Activated CD8-positive, alpha-beta memory T cell treated with anti-CD3 and anti-CD28 coated beads, Interleukin-2, amount 50 U/mL, for 1 hour (primary cell): ENCODE results near the gene FANK1.

Experiments used
- DNase-seq: peaks from one replicate; pipeline ENCODE4 v3.0.0-alpha.2; 2020; ENCODE audit errors: extremely low read depth

Gene FANK1

DNA sequence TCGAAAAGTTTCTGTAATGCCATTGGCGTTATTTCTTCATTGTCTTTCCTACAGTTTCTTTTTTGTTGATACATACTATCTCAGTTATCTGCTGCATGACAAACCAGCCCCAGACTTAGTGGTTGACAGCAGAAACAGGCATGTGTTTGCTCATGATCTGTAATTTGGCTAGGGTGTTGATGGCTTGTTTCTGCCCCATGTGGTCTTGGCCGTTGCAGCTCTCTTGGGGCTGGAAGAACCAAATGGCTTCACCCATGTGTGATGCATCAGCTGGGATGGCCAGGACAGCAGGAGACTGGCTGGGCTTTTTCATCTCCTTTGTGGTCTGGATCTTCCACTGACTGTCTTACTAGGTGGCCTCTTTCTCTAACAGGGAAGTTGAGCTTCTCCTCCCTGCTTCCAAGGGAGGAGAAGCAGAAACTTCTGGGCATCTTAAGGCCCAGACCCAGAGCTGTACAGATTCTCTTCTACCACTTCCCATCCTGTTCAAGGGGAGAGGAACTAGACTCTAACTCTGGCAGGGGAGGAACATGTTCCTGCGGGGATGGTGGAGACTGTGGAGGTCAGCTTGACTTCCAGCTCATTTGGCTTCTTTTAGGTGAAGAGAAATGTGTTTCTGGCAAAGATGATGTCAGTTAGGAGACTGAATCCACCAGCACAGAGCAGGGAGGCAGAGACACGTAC, 89.3 kb downstream of the FANK1 start:
- DNase-seq: no peak

DNA sequence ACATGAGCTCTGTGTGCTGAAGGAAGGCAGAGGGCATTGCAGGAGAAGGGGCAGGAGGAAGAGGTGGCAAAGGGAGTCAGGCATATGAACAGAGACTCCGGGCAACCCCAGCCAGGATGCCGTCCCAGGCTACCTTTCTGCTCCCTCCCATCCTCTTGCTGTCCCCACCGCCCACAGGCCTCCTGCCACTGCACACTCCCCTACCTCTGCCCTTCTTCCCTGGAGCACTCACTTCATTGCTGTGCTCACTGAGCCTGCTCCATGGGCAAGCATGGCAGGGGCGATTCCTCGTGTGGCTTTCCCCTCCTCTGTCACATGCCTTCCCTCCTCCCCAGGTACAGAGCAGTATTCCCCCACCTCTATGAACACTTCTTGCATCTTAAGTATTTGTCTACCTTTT, 93.4 kb downstream of the FANK1 start:
- no peak for DNase-seq

DNA sequence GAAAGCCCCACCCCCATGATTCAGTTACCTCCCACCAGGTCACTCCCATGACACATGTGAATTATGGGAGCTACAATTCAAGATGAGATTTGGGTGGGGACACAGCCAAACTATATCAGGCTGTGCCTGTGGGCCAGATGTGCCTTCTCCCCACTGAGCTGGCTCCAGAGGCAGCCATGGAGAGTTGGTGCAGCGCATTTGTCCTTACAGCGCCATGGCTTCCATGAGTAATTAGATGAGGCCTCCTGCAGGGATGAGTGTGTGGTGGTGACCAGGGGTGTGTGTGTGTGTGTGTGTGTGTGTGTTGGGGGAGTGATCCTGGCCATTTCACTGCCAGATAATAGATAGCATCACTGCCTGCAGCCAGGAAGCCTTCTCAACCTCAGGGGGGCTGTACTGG, 94.6 kb downstream of the FANK1 start:
- no peak for DNase-seq

DNA sequence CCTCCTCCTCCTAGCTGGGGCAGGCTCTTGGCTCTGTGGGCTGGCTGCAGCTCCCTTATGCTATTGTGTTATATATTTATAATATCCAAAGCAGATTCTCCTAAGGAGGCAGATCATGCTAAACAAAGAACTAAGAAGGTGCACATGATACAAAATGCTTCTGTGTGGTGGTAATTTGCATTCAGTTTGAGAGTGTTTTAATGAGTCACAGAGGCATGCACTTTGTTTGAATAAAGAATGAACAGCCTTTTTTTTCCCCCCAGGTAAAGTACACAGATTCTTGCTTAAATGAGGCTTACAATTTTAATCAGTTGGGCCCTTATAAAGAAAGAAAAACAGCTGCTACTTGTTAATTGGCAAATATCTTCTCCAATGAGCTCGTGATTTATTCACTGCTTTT, 95.0 kb downstream of the FANK1 start:
- DNase-seq: no peak

DNA sequence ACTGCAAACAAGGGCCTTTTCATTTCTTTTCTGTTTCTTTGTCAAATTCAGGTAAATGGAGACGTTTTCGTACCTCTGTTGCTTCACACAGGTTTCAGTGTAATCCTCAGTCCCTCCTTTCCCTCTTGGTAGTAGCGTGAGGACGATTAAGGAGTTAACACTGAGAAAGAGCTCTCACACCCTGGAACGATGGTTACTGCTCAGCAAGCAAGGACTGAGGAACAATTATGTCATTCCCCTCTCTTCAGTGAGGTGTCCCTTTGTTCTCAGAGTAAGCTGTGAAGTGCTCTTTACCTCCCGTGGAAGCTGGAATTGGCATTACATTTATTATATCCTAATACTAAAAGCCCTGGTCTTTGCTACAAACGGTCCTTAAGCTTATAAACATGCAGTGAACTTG, 95.9 kb downstream of the FANK1 start:
- DNase-seq: no peak

DNA sequence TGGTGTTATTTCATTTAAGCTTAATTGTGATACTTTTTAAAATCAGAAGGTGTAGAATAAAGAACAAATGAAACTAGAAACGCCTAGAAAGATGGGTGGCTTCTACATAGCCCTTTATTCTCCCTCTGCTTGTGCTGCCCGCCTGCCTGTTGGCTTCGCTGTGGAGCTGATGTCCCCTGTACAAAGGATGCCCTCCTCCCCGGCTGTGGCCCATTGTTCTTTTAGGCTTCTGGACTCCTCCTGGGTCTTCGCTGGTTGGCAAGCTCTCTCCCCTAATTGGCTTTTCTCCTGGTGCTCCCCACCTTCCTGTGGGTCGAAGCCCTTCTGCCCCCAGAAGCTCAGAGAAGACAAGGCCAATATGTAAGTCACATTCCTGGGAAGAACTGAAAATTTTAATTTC, 98.2 kb downstream of the FANK1 start:
- DNase-seq: no peak

DNA sequence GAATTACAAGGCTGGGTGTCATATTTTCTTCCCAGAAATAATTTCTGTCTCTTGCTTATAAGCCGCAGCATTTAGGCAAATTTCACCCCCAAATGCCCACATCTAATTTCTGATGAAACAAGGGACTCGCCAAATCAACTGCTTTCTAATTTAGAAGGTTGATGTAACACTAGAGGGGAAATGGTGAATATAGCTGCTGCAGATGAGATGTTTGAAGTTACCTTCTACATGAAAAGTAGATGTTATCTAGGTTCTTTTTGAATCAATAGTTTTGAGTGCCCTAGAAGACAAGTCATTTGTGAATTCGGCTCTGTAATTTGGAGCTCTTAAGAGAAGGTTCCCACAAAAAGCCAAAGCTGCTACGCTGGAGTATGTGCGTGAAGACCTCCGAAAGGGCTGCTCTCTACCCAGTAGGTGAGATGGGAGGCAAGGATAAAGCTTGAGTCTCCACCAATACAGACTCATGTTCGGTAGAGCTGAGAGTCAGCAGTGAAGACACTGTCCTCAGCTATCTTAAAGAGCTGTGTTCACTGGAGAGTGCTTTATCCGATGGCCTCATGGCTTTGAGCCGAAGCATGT, 99.5 kb downstream of the FANK1 start:
- no peak for DNase-seq

DNA sequence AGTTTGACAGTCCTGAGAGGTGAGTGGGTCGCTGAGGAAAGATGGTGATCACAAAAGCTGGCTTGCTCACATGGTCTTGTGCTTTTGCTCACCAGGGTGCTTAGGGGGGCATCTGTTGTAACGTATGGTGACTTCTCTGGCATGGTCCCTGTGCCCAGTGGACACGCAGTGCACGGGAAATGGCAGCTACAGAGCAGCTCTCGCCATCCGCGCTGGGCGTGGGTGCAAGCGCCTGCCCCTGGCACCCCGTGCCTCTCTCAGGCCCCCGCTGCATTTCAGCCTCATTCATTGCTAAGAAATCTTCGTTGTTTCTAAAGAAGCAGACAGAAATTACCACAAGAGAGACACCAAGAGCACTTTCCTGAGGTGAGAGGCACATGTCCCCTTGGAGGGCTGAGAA, 101.2 kb downstream of the FANK1 start:
- DNase-seq: no peak

DNA sequence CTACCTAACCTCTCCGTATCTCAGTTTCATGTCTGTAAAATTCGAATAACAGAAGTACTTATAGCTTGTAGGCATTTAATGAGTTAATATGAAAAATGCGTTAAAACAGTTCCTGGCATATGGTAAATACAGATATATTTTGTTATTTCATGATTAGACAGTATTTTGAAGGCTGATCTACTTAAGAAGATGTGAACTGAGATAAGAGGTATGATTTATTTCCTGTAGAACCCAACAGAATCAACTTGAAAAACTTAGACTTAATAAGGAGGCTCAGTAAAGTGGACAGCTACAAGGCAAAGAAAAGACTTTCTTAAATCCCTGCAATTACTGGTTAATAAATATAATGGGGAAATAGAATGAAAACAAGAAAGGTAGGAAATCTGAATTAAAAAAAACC, 103.3 kb downstream of the FANK1 start:
- no peak for DNase-seq

DNA sequence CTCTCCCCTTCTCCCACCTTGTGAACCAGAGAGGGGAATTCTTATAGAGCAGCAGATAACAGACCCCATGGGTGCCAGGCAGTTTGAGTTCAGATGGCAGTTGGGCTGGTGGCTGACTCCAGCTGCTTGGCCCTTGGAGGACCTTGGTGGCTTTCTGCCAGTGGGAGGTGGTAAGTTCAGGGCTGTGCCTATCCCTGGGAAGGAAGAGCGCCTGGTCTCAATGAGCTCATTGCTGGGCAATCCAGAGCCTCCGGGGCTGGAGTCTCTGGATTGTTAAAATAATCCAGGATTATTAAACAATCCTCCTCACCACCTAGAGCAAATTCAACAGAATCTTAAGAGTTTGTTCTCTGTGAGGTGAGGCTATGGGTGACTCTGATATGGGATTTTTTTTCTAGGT, 105.2 kb downstream of the FANK1 start:
- DNase-seq: no peak

DNA sequence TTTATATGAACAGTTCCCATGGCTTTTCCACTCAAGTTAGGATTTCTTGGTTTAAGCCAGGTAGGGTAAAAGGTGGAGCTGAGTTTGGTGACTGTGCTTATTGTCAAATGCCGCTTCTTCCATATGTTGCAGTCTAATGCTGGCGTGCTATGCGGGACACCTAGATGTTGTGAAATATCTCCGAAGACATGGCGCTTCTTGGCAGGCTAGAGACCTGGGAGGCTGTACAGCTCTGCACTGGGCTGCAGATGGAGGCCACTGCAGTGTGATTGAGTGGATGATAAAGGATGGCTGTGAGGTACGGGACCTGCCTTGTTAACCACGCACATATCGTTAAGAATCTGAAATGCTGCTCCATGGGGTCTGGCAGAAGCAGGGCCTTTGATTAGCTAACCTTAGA, 108.4 kb downstream of the FANK1 start:
- no peak for DNase-seq

DNA sequence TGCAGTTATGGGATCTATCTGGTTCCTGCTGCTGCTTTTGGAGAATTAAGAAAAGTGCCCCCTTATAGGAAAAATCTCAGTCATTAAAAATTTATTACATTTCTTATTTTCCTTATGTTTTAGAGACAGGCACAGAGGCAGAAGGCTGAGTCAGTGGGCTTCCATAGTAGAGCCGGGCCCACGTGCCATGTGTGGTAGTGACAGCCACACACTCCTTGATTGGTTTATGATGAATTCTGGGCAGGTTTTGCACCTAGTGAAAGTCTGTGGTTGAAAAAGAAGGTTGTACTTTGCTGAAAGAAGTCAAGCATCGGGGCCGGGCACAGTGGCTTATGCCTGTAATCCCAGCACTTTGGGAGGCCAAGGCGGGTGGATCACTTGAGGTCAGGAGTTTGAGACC, 109.9 kb downstream of the FANK1 start:
- no peak for DNase-seq

DNA sequence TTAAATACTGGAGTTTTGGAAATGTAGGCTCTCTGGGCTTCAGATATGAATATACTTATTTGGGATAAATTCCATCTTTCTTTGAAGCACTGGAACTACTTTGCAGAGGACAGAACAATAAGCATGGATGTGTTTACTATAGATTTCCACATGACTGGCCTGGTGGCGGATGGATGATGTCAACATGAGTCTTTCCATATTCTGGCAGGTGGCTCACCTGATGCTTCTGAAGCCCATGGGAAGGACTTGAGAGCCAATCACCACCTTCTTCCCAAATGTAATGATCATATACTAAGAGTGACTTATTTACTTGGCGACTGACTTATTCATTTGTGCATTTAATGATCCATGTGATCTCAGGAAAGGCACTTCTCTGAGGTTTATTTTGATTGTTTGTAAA, 110.5 kb downstream of the FANK1 start:
- no peak for DNase-seq

DNA sequence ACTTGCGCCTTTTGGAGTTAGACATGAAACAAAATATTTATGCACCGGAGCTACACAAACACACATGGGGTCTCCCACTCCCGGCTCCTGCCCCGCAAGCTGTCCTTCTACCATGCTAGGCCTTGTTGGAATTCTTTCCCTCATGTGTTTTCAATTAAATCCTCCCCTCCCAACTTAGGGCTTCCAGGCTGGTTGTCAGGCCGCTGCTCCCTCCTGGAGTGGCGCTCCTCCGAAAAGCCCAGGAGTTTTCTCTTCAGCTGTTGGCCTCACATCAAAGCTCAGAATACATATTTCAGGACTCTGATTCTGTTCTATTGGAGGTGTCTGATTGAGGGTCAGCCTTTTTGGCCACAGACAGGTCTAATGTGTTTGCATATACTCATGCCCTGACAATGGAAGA, 113.3 kb downstream of the FANK1 start:
- DNase-seq: no peak

DNA sequence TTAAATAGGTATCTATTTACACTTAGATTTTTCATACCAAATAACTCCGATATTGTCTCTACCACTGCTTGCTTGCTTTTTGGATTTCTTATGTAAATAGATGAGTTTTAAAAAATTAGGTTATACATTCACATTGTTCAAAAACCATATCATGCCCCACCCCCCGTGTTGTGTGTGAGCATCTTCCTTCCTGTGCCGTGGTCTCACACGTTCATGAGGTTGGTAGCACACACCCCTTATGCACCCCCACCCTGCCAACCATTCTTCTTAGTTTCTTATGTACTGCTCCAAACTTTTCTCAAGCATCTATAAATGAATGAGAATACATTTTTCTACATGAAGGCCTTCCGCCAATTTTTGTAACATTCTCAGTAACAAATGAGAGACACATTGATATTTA, 115.6 kb downstream of the FANK1 start:
- DNase-seq: no peak

DNA sequence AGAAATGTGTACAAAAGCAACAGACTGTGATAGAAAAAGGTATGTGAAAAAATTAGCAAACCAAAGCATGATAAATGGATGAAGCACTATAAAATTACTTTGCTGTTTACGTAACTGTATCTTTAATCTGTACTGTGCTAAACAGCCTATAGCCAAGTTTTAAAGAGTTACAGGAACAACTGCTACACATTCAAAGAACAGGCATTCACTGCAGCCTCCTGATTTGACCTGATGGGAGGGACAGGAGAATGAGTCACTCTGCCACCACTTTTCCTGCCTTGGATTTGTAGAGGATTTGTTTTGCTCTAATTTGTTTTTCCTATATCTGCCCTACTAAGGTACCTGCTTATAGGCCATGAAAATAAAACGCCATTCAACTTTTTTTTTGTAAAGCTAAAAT, 116.1 kb downstream of the FANK1 start:
- DNase-seq: no peak

DNA sequence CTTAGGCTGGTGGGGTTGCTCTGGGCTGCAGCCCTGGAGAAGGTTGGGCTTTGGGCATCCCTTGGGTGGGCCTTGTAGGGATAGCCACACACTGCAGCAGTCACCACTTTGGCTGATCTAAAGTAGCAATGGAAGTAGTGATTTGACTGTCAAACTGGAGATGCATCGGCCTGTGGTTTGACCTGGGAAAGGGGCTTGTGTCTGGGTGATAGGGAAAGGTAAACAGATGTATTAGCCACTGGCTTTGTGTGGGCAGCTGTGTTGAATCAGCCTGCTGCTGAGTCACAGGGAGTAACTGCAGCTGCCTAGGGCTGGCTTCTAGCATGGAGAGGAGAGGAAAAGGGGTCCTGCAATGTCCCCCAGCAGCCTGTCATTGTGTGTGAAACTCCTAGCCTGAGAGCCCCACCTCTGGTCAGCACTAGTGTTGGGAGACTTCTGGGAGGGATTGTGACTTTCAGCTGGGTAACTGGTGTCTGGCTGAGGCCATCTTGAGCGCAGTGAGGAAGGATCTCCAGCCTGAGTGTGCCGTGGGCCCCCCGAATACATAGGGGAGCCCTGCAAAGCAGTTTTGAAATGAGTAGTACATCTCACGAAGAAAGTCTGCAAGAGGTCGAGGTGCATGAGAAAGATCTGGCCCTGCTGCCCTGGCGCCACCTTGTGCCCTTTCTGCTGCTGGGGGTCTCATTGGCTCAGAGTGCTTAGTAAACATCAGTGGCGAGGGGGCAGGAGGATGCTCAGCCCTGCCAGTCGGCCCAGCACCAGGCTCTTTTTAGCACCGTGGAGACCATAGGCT, 117.3 kb downstream of the FANK1 start:
- DNase-seq: no peak

DNA sequence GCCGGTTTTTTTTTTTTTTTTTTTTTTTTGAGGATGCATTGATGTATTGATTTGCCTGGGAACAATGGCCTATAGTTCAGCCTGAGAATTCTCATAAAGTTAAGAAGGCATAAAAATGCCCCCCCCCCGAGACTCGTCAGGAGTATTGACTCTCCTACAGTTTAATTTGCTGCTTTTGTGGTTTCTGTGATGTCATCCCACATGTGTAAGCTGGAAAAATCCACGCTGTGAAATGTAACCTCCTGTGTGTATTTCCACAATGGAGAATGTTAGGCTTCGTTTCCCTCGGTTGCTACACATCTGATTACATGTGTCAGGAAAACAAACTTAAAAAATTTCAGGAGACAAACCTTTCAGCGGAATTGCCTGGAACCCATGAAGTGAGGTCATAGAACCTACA, 117.9 kb downstream of the FANK1 start:
- no peak for DNase-seq

DNA sequence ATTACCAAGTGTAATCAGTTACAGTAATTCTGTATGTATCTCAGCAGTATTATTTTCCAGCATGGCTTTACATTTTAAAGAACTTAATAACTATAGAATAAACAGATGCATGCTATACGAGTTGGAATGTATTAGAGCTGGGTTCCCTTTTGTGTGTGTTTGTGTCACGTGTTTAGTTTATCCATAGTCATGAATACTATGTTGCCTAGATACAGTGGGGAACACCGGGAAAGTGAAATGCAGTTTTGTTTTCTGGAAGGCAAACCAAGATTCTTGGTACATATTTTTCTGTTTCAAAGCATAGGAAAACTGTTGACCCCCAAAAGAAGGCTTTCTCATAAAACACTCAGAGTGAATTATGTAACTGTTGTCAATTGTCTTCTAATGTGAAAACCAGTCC, 119.0 kb downstream of the FANK1 start:
- DNase-seq: no peak

DNA sequence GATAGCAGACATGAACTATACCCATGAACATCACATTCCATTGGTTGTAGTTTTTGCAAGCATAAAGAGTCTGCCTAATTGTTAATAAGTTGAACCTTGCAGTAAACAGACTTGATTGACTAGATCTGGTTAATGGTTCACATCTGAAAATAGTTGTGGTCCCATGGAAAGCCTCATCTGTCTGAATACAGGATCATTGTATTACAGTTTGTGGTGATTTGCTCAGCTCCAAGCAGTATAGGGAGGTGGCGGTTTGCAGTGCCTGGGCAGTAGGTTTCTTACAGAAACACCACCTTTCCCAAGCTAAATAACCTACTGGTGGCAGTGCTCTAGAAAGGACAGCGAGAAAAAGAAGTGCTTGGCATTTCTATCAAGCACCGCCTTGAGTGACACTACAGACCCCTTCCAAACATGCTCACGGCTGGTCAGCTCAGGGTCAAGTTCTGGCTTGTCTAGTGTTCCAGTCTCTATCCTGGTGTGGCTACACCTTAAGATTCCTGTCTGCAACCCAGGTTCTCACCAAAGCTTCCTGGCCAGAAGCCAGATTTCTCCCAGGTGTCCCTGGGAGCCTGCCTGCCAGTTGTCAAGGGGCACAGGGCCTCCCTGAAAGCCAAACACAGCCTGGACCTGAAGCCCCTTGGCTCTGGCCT, 119.9 kb downstream of the FANK1 start:
- no peak for DNase-seq

DNA sequence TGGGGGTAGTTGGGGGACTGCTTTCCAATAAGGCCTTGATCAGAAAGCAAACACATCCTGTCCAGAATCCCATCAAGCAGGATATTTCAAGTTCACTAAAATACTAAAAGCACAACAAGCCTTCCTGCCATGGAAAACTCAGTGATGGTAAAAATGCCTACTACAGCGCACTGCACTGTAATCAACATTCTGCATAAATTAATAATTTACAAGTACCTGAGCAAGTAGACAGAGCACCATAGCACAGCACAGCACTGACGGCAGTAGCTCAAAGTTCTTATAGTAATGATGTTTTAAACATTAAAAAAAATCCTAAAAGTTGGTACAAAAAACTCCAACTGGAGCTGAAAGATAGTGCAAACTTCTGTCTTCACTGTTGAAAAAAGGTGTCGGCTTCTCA, 120.5 kb downstream of the FANK1 start:
- DNase-seq: no peak

DNA sequence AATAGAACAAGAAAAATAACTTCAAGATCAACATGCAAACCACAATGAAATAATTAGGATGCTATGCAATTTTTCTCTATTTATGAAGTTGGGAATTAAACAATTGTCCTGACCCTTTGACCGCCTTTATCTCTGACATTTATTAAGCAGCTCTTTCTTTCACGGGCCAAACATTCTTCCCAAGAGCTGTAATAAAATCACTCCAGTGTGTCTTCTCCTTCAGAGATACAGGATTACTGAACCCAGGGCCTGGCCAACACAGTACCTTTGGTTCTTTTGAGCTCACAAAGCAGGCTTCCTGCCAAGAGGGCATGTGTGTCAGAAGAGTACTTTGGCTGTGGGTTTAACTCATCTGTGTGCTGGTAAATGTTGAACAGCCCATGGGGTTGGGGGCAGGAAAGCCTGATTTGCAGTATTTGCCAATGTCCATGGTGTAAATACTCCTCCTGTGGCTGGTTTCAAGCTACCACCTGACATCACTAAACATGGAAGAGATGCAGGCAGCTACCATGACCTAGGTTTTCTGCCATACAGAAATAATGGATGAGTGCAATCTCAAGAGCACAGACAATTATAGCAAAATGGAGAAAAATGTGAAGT, 121.7 kb downstream of the FANK1 start:
- no peak for DNase-seq
